Lower lobe of right lung (tissue), 2 donors: ENCODE results near the gene FER1L5. TPM values are rescaled to one million over a fixed set of nuclear protein-coding genes. Genes with fewer than 3 reads are reported as not detected.
"Not testable (repeated sequence)": the region's sequence is repeated elsewhere in the genome, so short reads cannot be mapped to it uniquely, and the experiment has no call there.

Source experiments
- ATAC-seq, 2 donors: fragments of 200-7000 bp; cut with Tn5 transposase; one replicate each; pipeline ENCODE4 v1.9.1; 2020 to 2022; ENCODE audit warnings: mild to moderate bottlenecking in 2 of 2, moderate library complexity in 2 of 2
- DNase-seq: peaks from one replicate; pipeline ENCODE4 v3.0.0-alpha.2; 2020
- H3K27ac ChIP-seq: fragments of 200-600 bp; one replicate; pipeline ENCODE4 v1.8.0; 2022
- H3K27me3 ChIP-seq: fragments of 200-600 bp; one replicate; pipeline ENCODE4 v1.8.0; 2022; ENCODE audit warnings: low read depth
- H3K36me3 ChIP-seq: fragments of 200-600 bp; one replicate; pipeline ENCODE4 v1.8.0; 2022; ENCODE audit warnings: mild to moderate bottlenecking
- H3K4me1 ChIP-seq: fragments of 200-600 bp; one replicate; pipeline ENCODE4 v1.8.0; 2022
- H3K4me3 ChIP-seq: fragments of 200-600 bp; one replicate; pipeline ENCODE4 v1.8.0; 2022; ENCODE audit warnings: mild to moderate bottlenecking
- H3K9me3 ChIP-seq: fragments of 200-600 bp; one replicate; pipeline ENCODE4 v1.8.0; 2022
- intact Hi-C: fragments of 100-400 bp; cut with DNase I; formaldehyde crosslinking; loops from one replicate; pipeline ENCODE4 v1.11.0; 2022
- total RNA-seq: library from RNA; stranded (reverse); fragmentation: NEBNext Ultra II Directional; extraction: Animal tissue kit (Norgen Biotek cat#: 25700); gene quantifications from one replicate; pipeline ENCODE4 v1.2.1, GENCODE V29; 2021
- TF ChIP-seq, protein P1 (sequence below): fragments of 200-600 bp; IDR thresholded peaks from one replicate; pipeline ENCODE4 v1.8.0; 2022; ENCODE audit warnings: antibody characterized with exemption, mild to moderate bottlenecking
- donor health status: DM: no; HTN: yes; CAD: no; lungs with severe emphysema.

FER1L5 gene
- total RNA-seq, 1 donor from 2014 or later = 0.44 TPM

DNA sequence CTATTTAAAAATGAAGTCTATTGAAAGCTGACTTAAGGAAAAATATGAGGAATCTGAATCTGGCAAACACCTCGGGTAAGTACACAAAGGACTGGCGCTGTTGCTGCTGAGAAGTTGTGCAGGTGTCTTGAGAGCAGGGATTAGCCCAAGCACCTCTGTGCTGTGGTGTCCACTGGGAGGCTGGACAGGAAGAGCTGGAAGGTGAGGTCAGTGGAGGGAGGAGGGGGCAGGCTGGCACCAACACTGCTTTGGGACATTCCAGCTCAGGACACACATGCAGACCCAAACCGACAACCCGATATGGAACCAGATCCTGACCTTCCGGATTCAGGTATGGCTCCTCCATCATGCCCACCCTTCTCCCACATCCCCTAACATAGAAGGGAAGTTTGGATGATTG lies 20.6 kb downstream of the FER1L5 start:
- no peak overlapping the region for H3K27ac ChIP-seq
- peaks cover 24% of the 10 kb centered on the region for H3K4me1 ChIP-seq
- TF ChIP-seq, protein P1, sequence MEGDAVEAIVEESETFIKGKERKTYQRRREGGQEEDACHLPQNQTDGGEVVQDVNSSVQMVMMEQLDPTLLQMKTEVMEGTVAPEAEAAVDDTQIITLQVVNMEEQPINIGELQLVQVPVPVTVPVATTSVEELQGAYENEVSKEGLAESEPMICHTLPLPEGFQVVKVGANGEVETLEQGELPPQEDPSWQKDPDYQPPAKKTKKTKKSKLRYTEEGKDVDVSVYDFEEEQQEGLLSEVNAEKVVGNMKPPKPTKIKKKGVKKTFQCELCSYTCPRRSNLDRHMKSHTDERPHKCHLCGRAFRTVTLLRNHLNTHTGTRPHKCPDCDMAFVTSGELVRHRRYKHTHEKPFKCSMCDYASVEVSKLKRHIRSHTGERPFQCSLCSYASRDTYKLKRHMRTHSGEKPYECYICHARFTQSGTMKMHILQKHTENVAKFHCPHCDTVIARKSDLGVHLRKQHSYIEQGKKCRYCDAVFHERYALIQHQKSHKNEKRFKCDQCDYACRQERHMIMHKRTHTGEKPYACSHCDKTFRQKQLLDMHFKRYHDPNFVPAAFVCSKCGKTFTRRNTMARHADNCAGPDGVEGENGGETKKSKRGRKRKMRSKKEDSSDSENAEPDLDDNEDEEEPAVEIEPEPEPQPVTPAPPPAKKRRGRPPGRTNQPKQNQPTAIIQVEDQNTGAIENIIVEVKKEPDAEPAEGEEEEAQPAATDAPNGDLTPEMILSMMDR = no peak
- H3K4me3 ChIP-seq = no peak overlapping the region
- no peaks in the 10 kb centered on the region for H3K36me3 ChIP-seq
- peaks cover 7% of the 10 kb centered on the region for H3K9me3 ChIP-seq
- intact Hi-C loops = no loop called here
- ATAC-seq = peak; percentile 15 to 16
- H3K27me3 ChIP-seq = no peaks in the 10 kb centered on the region
- DNase-seq = no peak

DNA sequence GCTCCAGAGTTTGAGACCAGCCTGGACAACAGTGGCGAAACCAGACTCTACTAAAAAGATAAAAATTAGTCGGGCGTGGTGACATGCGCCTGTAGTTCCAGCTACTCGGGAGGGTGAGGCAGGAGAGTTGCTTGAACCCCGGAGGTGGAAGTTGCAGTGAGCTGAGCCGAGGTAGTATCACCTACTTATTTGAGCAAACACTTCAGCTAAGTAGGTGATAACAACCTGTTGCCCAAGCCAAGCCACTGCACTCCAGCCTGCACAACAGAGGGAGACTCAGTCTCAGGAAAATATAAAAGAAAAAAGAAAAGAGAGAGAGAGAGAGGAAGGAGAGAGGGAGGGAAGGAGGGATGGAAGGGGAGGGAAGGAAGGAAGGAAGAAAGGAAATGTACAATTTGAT lies 21.3 kb downstream of the FER1L5 start:
- peak; percentile 74 to 86 for ATAC-seq
- Histone ChIP-seq H3K27ac (peak overlapping the region; percentile 67), H3K9me3 (peaks cover 7% of the 10 kb centered on the region), H3K4me1 (peaks cover 24% of the 10 kb centered on the region), H3K36me3 (no peaks in the 10 kb centered on the region), H3K27me3 (no peaks in the 10 kb centered on the region), H3K4me3 (no peak overlapping the region)
- intact Hi-C loops = no loop called here
- TF ChIP-seq, protein P1 = no peak
- peak; percentile 58 for DNase-seq

DNA sequence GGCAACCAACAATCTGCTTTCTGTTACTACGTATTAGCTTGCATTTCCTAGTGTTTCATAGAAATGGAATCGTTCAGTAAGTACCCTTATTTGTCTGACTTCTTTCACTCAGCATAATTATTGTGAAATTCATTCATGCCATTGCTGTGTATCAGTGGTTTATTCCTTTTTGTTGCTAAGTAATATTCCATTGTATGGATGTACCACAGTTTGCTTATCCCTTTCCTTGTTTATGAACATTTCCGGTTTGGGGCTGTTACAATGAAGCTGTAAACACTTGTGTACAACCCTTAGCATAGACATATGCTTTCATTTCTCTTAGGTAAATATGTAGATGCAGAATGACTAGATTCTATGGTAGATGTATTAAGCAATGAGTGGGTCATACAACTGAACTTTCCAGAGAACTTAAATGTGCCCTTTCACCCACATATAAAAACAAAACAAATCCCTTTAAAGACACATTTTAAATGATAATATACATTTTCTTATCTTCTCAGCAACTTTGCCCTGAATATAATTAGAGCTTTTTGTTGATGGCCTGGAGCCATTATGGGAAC lies 21.9 kb downstream of the FER1L5 start:
- DNase-seq (no peak), ATAC-seq (peak in 1 of 2 donors; percentile 1)
- intact Hi-C loops = no loop called here
- Histone ChIP-seq H3K27ac (peak overlapping the region; percentile 67), H3K36me3 (no peaks in the 10 kb centered on the region), H3K9me3 (peaks cover 7% of the 10 kb centered on the region), H3K4me1 (peaks cover 24% of the 10 kb centered on the region), H3K27me3 (no peaks in the 10 kb centered on the region), H3K4me3 (no peak overlapping the region)
- TF ChIP-seq, protein P1 = no peak

DNA sequence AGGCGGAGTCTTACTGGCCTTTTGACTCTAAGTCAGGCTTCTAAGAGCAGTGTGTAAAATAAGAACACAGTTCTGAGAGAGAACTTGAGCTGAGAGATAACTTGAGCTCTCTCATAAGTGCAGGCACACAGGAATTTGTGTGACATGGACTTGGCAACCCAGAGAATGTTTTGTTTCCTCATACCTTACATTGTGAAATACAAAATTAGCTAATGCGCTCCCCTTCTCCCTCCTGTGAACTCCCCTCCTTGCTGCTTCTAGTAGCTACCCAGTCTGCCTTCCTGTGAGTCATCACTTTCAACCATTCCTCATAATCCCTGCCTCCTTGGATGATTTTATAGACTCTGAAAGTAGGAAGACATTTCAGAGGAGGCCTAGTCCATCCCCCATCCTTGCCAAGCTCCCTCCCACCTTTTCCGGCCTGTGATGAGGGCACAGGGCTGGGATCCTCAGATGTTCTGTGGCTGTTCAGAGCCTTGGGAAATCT lies 22.6 kb downstream of the FER1L5 start:
- Histone ChIP-seq H3K9me3 (peaks cover 7% of the 10 kb centered on the region), H3K27me3 (no peaks in the 10 kb centered on the region), H3K4me1 (peaks cover 24% of the 10 kb centered on the region), H3K36me3 (no peaks in the 10 kb centered on the region), H3K27ac (peak overlapping the region; percentile 70), H3K4me3 (no peak overlapping the region)
- ATAC-seq = peak; percentile 93
- peak; percentile 61 for DNase-seq
- TF ChIP-seq, protein P1 = no peak
- intact Hi-C loops = no loop called here

DNA sequence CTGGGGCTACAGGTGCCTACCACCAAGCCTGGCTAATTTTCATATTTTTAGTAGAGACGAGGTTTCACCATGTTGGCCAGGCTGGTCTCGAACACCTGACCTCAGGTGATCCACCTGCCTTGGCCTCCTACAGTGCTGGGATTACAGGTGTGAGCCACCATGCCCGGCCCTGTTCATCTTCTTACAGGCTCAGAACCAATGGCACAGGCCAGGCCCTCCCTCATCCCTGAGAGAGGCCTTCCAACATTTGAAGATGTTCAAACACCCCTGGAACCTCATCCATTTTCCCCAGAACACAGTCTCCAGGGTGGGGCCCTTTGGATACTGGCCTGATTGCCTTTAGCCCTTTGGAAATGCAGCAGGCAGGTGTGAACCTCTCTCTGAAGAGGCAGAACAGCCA lies 23.2 kb downstream of the FER1L5 start:
- peak overlapping the region; percentile 70 for H3K27ac ChIP-seq
- DNase-seq, H3K9me3 ChIP-seq, intact Hi-C loops, H3K36me3 ChIP-seq, H3K4me3 ChIP-seq, ATAC-seq, H3K27me3 ChIP-seq: not testable (repeated sequence)
- peaks cover 24% of the 10 kb centered on the region for H3K4me1 ChIP-seq

DNA sequence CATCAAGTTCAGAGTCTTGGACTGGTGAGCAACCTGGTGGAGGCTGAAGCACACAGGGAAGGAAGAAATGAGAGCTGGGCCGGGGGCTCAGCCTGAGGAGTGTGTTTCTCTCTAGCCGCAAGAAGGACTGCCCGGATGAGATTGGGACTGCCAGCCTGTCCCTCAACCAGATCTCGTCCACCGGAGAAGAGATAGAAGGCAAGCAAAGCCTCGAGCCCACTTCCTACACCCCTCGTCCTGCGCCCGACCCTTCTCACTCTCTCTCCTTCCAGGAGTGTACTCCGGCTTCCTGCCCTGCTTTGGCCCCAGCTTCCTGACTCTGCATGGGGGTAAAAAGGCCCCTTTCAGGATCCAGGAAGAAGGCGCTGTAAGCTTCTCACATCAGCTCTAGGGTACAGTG lies 26.2 kb downstream of the FER1L5 start:
- no peaks in the 10 kb centered on the region for H3K36me3 ChIP-seq
- no peak overlapping the region for H3K27ac ChIP-seq
- intact Hi-C loops = no loop called here
- no peak overlapping the region for H3K4me3 ChIP-seq
- DNase-seq (no peak), ATAC-seq (no peak)
- H3K27me3 ChIP-seq = no peaks in the 10 kb centered on the region
- H3K9me3 ChIP-seq = peaks cover 7% of the 10 kb centered on the region
- TF ChIP-seq, protein P1 = no peak
- H3K4me1 ChIP-seq = peaks cover 24% of the 10 kb centered on the region
